GM21447 (cell line): ENCODE measurements around the gene EHD2.
"Not testable (repeated sequence)": the region's sequence is repeated elsewhere in the genome, so short reads cannot be mapped to it uniquely, and the experiment has no call there.

Experiments used
- ATAC-seq: cut with Tn5 transposase; IDR thresholded peaks from one replicate; pipeline ENCODE4 v1.9.1; 2021; ENCODE audit not compliant: unreplicated experiment

Gene EHD2

GRCh38 chr19:47746129-47746528 lies 32.9 kb downstream of the EHD2 start:
- not testable (repeated sequence) for ATAC-seq

- no peak for ATAC-seq
These were observed 36.1 kb downstream of the EHD2 start for GRCh38 chr19:47749326-47749725.

- no peak for ATAC-seq
These were observed 37.5 kb downstream of the EHD2 start for GRCh38 chr19:47750752-47751151.

GRCh38 chr19:47752440-47753211 lies 39.4 kb downstream of the EHD2 start:
- no peak for ATAC-seq

- no peak for ATAC-seq
These were observed 41.2 kb downstream of the EHD2 start for GRCh38 chr19:47754206-47755064.

- no peak for ATAC-seq
These were observed 42.0 kb downstream of the EHD2 start for GRCh38 chr19:47755065-47755761.

GRCh38 chr19:47755762-47756626 lies 42.8 kb downstream of the EHD2 start:
- ATAC-seq = no peak

- ATAC-seq = no peak
These were observed 43.4 kb downstream of the EHD2 start for GRCh38 chr19:47756627-47756929.

- ATAC-seq = no peak
These were observed 43.9 kb downstream of the EHD2 start for GRCh38 chr19:47756953-47757608.

GRCh38 chr19:47757617-47758442 lies 44.6 kb downstream of the EHD2 start:
- no peak for ATAC-seq

- ATAC-seq = no peak
These were observed 45.2 kb downstream of the EHD2 start for GRCh38 chr19:47758443-47758804.

GRCh38 chr19:47760632-47760999 lies 47.4 kb downstream of the EHD2 start:
- no peak for ATAC-seq

GRCh38 chr19:47761566-47761965 lies 48.3 kb downstream of the EHD2 start:
- ATAC-seq = no peak

- no peak for ATAC-seq
These were observed 48.9 kb downstream of the EHD2 start for GRCh38 chr19:47762151-47762550.

GRCh38 chr19:47762615-47763308 lies 49.5 kb downstream of the EHD2 start:
- ATAC-seq = no peak

GRCh38 chr19:47764705-47765104 lies 51.5 kb downstream of the EHD2 start:
- not testable (repeated sequence) for ATAC-seq

- ATAC-seq = no peak
These were observed 52.5 kb downstream of the EHD2 start for GRCh38 chr19:47765523-47766358.

GRCh38 chr19:47766359-47766620 lies 53.1 kb downstream of the EHD2 start:
- no peak for ATAC-seq
